Karpas-422 (cell line): ENCODE measurements around the gene KAT6B. TPM values are rescaled to one million over a fixed set of nuclear protein-coding genes. Genes with fewer than 3 reads are reported as not detected.

ENCODE experiments used
- DNase-seq: peaks from one replicate; pipeline ENCODE4 v3.0.0-alpha.2; 2015
- H2AFZ ChIP-seq: fragments of 200-600 bp; sonication (generic); 2 replicates; pipeline ENCODE4 v1.6.1; 2014; ENCODE audit warnings: antibody characterized with exemption, low read length, mixed read lengths
- H3K27ac ChIP-seq: fragments of 200-600 bp; sonication (generic); 2 replicates; pipeline ENCODE4 v1.5.1; 2014; ENCODE audit warnings: mild to moderate bottlenecking, low read length, moderate library complexity
- H3K27me3 ChIP-seq: fragments of 200-600 bp; sonication (generic); 2 replicates; pipeline ENCODE4 v1.6.1; 2014; ENCODE audit warnings: low read length, mixed read lengths
- H3K36me3 ChIP-seq: fragments of 200-600 bp; sonication (generic); 2 replicates; pipeline ENCODE4 v1.6.1; 2014; ENCODE audit warnings: low read length, mixed read lengths; ENCODE audit not compliant: insufficient read depth
- H3K4me1 ChIP-seq: fragments of 200-600 bp; sonication (generic); 2 replicates; pipeline ENCODE4 v1.6.1; 2014; ENCODE audit warnings: mild to moderate bottlenecking, low read length, mixed read lengths
- H3K4me2 ChIP-seq: fragments of 200-600 bp; sonication (generic); 2 replicates; pipeline ENCODE4 v1.6.1; 2014; ENCODE audit warnings: low read length, low read depth, mild to moderate bottlenecking; ENCODE audit not compliant: poor library complexity, severe bottlenecking
- H3K4me3 ChIP-seq: fragments of 200-600 bp; sonication (generic); 2 replicates; pipeline ENCODE4 v1.5.1; 2014; ENCODE audit warnings: mild to moderate bottlenecking, antibody characterized with exemption, low read length, mixed read lengths
- H3K79me2 ChIP-seq: fragments of 200-600 bp; sonication (generic); 2 replicates; pipeline ENCODE4 v1.6.1; 2014; ENCODE audit warnings: mild to moderate bottlenecking, low read length, mixed read lengths
- H3K9ac ChIP-seq: fragments of 200-600 bp; sonication (generic); 2 replicates; pipeline ENCODE4 v1.6.0; 2014; ENCODE audit warnings: low read length
- H3K9me2 ChIP-seq: fragments of 200-600 bp; sonication (generic), shearing (Covaris generic); replicated peaks from 2 replicates; pipeline ENCODE4 v1.6.0; 2014; ENCODE audit warnings: mild to moderate bottlenecking, low read length, moderate library complexity; ENCODE audit not compliant: insufficient read depth
- H3K9me3 ChIP-seq: fragments of 300-700, 200-600 bp; sonication (generic); 2 replicates; pipeline ENCODE4 v1.6.1; 2014; ENCODE audit warnings: low read length, mixed read lengths
- H4K20me1 ChIP-seq: fragments of 200-600 bp; sonication (generic); 2 replicates; pipeline ENCODE4 v1.6.1; 2014; ENCODE audit warnings: mild to moderate bottlenecking, antibody characterized with exemption, low read length, low read depth; ENCODE audit not compliant: insufficient read depth
- total RNA-seq: library from RNA; depleted of rRNA; stranded (reverse); fragments of >200 nt; shearing (Covaris generic); gene quantifications from 2 replicates; pipeline ENCODE4 v1.2.3, GENCODE V29; 2014; ENCODE audit warnings: low replicate concordance

KAT6B gene
- total RNA-seq, 1 experiment from 2014 or later: 73.6 TPM

GRCh38 chr10:74814797-74815196 is 11.6 kb upstream of the KAT6B start:
- Histone ChIP-seq H3K9me2 (no peaks in the 10 kb centered on the region), H3K4me1 (no peaks in the 10 kb centered on the region; the same call in 1 of the 2 replicates), H3K4me3 (no peak overlapping the region), H3K79me2 (no peaks in the 10 kb centered on the region), H3K9ac (no peak overlapping the region), H3K9me3 (no peaks in the 10 kb centered on the region), H4K20me1 (no peaks in the 10 kb centered on the region), H3K36me3 (no peaks in the 10 kb centered on the region), H2AFZ (no peak overlapping the region), H3K27ac (no peak overlapping the region), H3K27me3 (no peaks in the 10 kb centered on the region), H3K4me2 (no peak overlapping the region)
- no peak for DNase-seq

GRCh38 chr10:74816824-74817498 is 9.4 kb upstream of the KAT6B start:
- Histone ChIP-seq H3K36me3 (no peaks in the 10 kb centered on the region), H3K9me2 (no peaks in the 10 kb centered on the region), H3K27me3 (no peaks in the 10 kb centered on the region), H2AFZ (no peak overlapping the region), H3K4me3 (no peak overlapping the region), H3K79me2 (no peaks in the 10 kb centered on the region), H3K4me1 (no peaks in the 10 kb centered on the region; the same call in 1 of the 2 replicates), H4K20me1 (no peaks in the 10 kb centered on the region), H3K27ac (no peak overlapping the region), H3K4me2 (no peak overlapping the region), H3K9me3 (no peaks in the 10 kb centered on the region), H3K9ac (no peak overlapping the region)
- DNase-seq: no peak

GRCh38 chr10:74821501-74821900 is 4.9 kb upstream of the KAT6B start:
- no peaks in the 10 kb centered on the region for H3K79me2 ChIP-seq
- H3K36me3 ChIP-seq: no peaks in the 10 kb centered on the region
- H3K9ac ChIP-seq: no peak overlapping the region
- no peaks in the 10 kb centered on the region for H3K27me3 ChIP-seq
- no peaks in the 10 kb centered on the region for H4K20me1 ChIP-seq
- H3K27ac ChIP-seq: no peak overlapping the region
- no peaks in the 10 kb centered on the region for H3K9me2 ChIP-seq
- peaks cover 12% of the 10 kb centered on the region for H3K4me1 ChIP-seq
- no peak for DNase-seq
- H3K9me3 ChIP-seq: no peaks in the 10 kb centered on the region
- no peak overlapping the region for H2AFZ ChIP-seq
- no peak overlapping the region for H3K4me2 ChIP-seq
- no peak overlapping the region for H3K4me3 ChIP-seq

GRCh38 chr10:74822101-74822500 is 4.3 kb upstream of the KAT6B start:
- no peak for DNase-seq
- peaks cover 2% of the 10 kb centered on the region for H3K79me2 ChIP-seq
- H3K4me1 ChIP-seq: peaks cover 13% of the 10 kb centered on the region
- H3K27ac ChIP-seq: no peak overlapping the region
- H3K9ac ChIP-seq: no peak overlapping the region
- no peak overlapping the region for H3K4me3 ChIP-seq
- H3K4me2 ChIP-seq: no peak overlapping the region
- no peaks in the 10 kb centered on the region for H3K27me3 ChIP-seq
- H4K20me1 ChIP-seq: peaks cover under 1% of the 10 kb centered on the region; the same call in 1 of the 2 replicates
- H3K36me3 ChIP-seq: no peaks in the 10 kb centered on the region
- H3K9me2 ChIP-seq: no peaks in the 10 kb centered on the region
- no peak overlapping the region for H2AFZ ChIP-seq
- H3K9me3 ChIP-seq: no peaks in the 10 kb centered on the region

GRCh38 chr10:74822521-74823089 is 3.8 kb upstream of the KAT6B start:
- H3K27me3 ChIP-seq: no peaks in the 10 kb centered on the region
- no peak overlapping the region for H2AFZ ChIP-seq
- H3K79me2 ChIP-seq: peaks cover 7% of the 10 kb centered on the region
- no peak overlapping the region for H3K4me2 ChIP-seq
- no peaks in the 10 kb centered on the region for H3K9me3 ChIP-seq
- DNase-seq: no peak
- H3K9ac ChIP-seq: no peak overlapping the region
- H3K4me3 ChIP-seq: no peak overlapping the region
- no peaks in the 10 kb centered on the region for H3K9me2 ChIP-seq
- H4K20me1 ChIP-seq: peaks cover 4% of the 10 kb centered on the region; the same call in 1 of the 2 replicates
- H3K4me1 ChIP-seq: peaks cover 18% of the 10 kb centered on the region
- no peak overlapping the region for H3K27ac ChIP-seq
- no peaks in the 10 kb centered on the region for H3K36me3 ChIP-seq

GRCh38 chr10:74823791-74824183 is 2.6 kb upstream of the KAT6B start:
- Histone ChIP-seq H3K9me3 (no peaks in the 10 kb centered on the region), H3K27ac (no peak overlapping the region), H4K20me1 (peaks cover 8% of the 10 kb centered on the region; the same call in 1 of the 2 replicates), H3K4me2 (peak overlapping the region; percentile 83), H3K79me2 (peaks cover 19% of the 10 kb centered on the region), H3K4me1 (peaks cover 26% of the 10 kb centered on the region), H3K36me3 (no peaks in the 10 kb centered on the region), H2AFZ (no peak overlapping the region), H3K9ac (peak overlapping the region; percentile 99), H3K4me3 (no peak overlapping the region; the same call in 1 of the 2 replicates), H3K9me2 (no peaks in the 10 kb centered on the region), H3K27me3 (no peaks in the 10 kb centered on the region)
- no peak for DNase-seq

- Histone ChIP-seq H3K9ac (peak overlapping the region; percentile 99), H3K4me2 (peak overlapping the region; percentile 83), H3K36me3 (no peaks in the 10 kb centered on the region), H3K4me3 (peak overlapping the region; percentile 96), H3K79me2 (peaks cover 24% of the 10 kb centered on the region), H3K9me3 (no peaks in the 10 kb centered on the region), H3K27me3 (no peaks in the 10 kb centered on the region), H3K9me2 (no peaks in the 10 kb centered on the region), H3K4me1 (peaks cover 31% of the 10 kb centered on the region), H3K27ac (no peak overlapping the region), H4K20me1 (peaks cover 8% of the 10 kb centered on the region; the same call in 1 of the 2 replicates), H2AFZ (peak overlapping the region; percentile 38; the same call in 1 of the 2 replicates)
- DNase-seq: no peak
Measured at GRCh38 chr10:74824184-74824899, 2.1 kb upstream of the KAT6B start.

GRCh38 chr10:74824900-74825370 is 1.5 kb upstream of the KAT6B start:
- Histone ChIP-seq H3K4me2 (peak overlapping the region; percentile 83), H3K4me1 (peaks cover 33% of the 10 kb centered on the region), H3K9me2 (no peaks in the 10 kb centered on the region), H4K20me1 (peaks cover 8% of the 10 kb centered on the region; the same call in 1 of the 2 replicates), H3K9me3 (no peaks in the 10 kb centered on the region), H3K9ac (peak overlapping the region; percentile 99), H3K36me3 (no peaks in the 10 kb centered on the region), H2AFZ (peak overlapping the region; percentile 38; the same call in 1 of the 2 replicates), H3K79me2 (peaks cover 29% of the 10 kb centered on the region), H3K27me3 (no peaks in the 10 kb centered on the region), H3K27ac (0 out of 2 replicates have a peak overlapping the region, but pooled peaks have one; percentile 5), H3K4me3 (peak overlapping the region; percentile 96)
- no peak for DNase-seq
